Measurements from ENCODE around the gene NR0B2. TPM values are rescaled to one million over a fixed set of nuclear protein-coding genes. Genes with fewer than 3 reads are reported as not detected.
A peak's percentile ranks its signal among the peaks of the same experiment; 100 is the strongest.

NR0B2 gene
- polyA plus RNA-seq, 5 donors, result 3.0 to 5.8 (median 3.7) TPM

DNA sequence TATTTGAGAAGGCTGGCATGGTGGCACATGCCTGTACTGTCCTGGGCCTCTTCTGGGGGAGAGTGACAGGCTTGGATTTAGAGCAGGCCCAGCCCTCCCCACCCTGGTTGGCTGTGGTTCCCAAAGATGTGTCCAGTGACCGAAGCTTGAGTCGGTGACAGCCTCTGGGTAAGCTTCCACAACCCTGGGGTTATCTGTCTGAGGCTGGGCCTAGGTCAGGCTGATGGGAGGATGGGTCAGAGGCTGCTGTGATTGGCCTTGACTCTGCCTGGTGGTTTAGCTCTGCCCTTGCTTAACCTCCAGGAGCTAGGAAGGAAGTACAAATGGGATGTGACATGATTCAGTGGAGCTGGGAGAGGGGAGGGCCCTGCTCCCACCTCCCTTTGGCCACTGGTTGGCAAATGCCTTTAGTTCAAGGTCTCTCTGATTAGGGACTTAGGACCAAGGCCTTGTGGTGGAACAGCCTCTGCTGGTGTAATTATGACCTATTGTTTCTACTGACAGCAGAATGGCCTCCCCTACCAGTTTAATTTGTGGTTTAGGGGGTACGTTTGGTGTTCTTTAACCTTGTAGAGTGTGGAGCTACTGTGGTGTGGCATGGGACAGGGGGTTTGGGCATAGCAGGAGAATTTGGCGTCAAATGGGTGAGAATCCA lies 24.4 kb upstream of the NR0B2 start:
- DNase-seq, result no peak

DNA sequence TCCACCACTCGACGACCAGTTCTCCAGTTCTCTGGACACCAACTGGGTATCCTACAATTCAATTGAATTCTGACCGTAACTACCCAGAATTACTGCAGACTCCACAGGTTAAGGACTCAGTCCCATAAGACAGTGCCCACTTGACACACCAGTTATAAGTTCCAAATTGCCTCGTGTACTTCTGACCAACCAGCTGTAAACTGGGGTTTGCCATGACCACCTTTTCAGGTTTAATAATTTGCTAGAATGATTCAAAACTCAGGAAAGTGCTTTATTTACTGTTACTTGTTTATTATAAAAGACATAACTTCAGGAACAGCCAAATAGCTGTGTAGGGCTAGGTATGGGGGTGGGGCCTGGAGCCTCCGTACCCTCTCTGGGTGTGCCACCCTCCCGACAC lies 23.0 kb upstream of the NR0B2 start:
- DNase-seq, result no peak

DNA sequence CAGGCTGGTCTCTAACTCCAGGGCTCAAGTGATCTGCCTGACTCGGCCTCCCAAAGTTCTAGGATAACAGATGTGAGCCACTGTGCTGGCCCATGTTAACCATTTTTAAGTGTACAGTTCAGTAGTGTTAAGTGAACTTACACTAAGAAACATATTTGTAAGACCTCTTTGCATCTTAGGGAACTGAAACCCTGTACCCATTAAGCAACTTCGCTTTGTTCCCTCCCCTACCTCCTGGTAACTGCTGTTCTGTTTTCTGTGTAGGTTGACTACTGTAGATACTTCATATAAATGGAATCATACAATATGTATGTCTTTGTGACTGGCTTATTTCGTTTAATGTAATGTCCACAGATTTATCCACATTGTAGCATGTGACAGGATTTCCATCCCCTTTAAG lies 18.8 kb upstream of the NR0B2 start:
- DNase-seq, result no peak

DNA sequence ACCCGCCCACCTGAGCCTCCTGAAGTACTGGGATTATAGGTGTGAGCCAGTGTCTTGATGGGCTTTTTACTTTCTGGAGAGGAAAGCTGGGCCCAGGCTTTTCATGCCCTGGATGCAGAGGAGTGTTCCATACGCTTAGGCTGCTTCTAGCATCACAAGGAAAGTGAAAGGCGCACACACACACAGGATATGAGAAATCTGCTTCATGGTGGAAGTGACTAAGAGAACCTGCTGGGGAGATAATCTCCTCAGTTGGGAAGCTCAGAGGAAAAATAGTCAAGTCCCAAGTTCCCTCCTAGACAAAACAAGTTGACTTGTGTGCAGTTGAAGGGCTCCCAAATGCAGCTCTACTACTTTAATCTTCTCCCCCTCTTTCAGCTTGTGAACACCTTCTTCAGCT lies 9.9 kb upstream of the NR0B2 start:
- DNase-seq, result no peak

DNA sequence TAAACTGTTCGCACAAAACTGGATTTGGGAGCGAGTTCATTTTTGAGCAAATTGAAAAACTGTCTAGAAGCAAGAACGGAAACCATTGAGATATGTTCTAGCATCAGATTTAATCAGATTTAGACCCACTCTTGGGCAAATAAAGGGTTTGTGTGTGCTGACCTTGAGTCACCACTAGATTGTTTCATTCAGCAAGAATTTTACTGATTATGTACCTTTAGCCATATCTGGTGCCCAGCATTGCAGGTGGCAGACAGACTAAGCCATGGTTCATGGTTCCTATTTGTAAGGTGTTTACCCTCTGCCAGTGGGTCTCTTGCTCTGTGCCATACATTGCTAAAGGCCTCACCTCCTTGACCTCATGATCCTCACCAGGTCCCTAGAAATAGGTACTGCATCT lies 9.1 kb upstream of the NR0B2 start:
- DNase-seq, result no peak

DNA sequence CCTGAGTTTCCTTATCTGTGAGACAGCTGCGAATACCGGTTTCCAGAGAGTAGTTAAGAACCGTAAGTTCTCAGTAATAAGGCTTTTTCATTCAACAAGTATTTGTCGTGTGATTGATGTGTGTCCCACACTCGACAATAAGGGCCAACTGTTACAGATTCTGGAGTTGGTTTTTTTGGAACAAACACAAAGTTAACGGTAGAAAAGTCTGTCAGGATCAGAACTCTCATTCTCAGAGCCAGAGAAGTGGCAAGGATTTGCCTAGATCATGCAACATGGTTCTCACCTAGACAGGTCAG lies 8.6 kb upstream of the NR0B2 start:
- no peak for DNase-seq

DNA sequence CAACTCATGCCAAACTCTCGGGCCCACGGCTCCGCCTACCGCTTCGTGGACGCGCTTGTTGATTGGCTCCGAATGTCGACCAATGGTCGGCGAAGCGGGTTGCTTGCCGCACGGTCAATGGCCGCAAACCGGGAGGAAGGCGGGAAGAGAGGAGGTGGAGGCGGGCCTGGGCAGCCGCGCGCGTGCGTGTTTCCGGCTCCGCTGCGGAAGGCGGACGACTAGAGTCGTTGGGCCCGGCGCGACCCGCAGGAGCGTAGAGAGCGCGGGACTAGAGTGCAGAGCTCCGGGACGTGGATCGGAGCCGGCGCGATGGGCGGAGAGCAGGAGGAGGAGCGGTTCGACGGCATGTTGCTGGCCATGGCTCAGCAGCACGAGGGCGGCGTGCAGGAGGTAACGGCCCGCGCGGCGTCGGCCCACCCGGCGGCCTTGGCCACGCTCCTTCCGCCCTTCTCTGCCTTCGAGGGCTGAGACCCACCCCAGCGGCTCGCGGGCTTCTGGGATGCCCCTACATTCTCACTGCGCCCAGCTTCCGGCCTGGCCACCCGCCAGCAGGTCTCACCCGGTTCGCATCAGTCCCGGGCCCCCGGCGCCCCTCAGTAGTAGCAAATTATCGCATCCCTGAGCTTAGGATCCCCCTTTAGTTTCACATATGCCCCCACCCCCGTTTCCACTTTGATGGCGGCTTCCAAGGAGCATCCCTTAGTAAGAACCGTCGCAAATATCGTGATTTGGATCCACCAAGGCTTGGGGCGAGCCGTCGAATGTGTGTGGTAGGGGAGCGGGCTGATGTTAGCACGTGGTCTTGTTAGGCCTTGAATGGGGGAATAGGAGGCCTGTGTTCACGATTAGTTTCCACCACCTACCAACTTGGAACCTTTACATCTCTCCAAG lies 8.0 kb upstream of the NR0B2 start, which contains the start of gene NUDC:
TSS of gene NUDC (plus strand) at position 204 of the 891 bp plus-strand sequence. CDS start at position 310, 106 bp downstream.
- peak; percentile 95 to 96 for DNase-seq

DNA sequence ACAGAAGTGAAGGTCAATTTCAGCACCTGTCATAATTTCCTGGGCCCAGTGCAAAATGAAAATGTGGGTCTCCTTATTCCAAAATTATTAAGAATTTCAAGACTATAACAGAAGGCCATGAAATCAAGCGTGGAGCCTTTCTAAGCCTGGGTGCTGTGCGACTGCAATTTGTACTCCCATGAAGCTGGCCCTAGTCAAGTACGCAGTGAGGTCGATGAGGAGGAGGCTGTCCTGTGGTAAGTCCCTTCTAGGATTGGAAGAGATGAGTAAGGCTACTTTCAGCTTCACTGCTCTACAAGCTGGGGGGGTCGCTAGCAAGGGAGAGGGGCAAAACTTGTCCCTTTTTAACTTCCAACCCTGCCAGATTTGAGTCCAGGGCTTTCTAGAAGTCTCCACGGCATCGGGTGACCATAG lies 7.4 kb upstream of the NR0B2 start:
- no peak for DNase-seq

DNA sequence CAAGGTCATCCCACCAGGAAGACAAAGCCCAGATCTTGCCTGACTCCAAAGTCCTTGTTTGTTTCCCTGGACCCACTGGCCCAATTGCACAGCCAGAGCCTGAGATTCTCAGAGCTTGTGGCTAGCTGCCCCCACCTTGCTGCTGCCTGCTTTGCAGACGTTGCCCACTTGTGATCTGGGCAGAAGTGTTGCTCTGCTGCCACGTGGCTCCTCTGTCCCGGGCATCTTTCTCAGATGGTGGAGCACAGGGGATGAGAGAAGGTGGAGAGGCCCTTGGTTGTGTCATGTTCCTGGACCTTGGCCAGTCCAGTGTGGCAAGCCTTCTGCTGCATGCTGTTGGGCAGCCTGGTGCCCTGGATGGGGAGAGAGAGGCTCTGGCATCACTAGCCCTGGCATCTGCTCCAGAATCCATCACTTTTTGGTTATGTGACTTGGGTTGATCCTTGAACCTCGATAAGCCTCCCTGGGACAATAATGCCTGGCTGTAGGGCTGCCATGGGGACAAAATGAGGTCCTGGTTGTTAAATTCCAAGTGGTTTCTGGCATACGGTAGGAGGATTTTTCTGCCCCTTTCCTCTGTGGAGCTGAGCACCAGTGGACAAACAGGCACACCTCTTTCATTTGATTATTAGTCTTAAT lies 1.5 kb upstream of the NR0B2 start:
- DNase-seq, result no peak

DNA sequence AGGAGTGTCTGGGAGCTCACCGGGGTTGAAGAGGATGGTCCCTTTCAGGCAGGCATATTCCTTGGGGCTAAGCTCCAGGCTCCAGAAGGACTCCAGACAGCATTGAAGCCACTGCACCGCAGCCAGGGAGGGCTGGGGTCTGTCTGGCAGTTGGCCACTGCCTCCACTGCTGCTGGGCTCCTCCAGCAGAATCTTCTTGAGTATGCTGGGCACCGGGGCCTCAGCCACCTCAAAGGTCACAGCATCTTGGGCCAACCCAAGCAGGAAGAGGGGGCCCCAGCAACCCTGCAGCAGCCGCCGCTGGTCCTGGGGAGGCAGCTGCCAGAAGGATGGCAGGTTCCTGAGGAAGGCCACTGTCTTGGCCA lies 404 bp downstream of the NR0B2 start:
- DNase-seq, result no peak

DNA sequence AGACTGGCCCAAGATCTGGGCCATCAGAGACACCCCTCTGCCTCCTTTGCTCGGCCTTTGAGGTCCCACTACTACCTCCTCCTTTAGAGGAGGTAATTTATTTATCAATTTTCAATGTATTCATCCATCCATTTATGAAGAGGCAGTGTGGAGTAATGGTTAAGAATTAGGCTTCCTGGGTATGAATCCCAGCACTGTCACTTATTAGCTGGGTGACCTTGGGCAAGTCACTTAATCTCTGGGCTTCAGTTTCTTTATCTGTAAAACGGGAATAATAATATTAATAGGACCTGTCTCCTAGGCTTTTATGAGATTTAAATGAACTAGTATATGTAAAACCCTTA lies 1.7 kb downstream of the NR0B2 start:
- no peak for DNase-seq

DNA sequence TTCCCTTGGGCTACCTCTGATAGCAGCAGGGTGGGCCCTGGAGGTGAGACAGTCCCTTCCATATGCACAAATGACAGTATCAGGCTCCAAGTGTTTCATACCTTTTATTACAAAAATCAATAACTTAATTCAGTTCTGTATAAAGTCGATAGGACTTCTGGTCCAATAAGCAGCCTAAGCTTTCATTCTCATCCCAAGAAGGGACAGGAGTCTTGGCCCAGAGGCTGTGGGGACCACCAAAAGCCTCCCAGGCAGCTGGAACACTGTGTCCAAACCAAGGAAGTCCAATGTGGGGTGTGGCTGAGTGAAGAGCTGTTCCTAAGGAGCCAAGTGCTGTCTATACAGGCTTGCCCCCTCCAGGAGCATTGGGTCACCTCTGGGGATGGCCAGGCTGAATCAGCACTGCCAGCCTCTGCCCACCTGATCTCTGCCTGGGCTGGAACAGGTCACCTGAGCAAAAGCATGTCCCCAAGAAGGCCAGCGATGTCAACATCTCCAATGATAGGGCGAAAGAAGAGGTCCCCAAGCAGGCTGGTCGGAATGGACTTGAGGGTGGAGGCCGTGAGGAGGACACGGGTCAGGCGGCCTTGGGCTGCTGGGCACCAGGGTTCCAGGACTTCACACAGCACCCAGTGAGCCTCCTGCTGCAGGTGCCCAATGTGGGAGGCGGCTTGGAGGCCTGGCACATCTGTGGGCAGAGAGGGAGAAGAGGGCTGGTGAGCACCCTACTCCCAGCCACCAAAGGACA lies 2.2 kb downstream of the NR0B2 start:
- DNase-seq, result no peak

DNA sequence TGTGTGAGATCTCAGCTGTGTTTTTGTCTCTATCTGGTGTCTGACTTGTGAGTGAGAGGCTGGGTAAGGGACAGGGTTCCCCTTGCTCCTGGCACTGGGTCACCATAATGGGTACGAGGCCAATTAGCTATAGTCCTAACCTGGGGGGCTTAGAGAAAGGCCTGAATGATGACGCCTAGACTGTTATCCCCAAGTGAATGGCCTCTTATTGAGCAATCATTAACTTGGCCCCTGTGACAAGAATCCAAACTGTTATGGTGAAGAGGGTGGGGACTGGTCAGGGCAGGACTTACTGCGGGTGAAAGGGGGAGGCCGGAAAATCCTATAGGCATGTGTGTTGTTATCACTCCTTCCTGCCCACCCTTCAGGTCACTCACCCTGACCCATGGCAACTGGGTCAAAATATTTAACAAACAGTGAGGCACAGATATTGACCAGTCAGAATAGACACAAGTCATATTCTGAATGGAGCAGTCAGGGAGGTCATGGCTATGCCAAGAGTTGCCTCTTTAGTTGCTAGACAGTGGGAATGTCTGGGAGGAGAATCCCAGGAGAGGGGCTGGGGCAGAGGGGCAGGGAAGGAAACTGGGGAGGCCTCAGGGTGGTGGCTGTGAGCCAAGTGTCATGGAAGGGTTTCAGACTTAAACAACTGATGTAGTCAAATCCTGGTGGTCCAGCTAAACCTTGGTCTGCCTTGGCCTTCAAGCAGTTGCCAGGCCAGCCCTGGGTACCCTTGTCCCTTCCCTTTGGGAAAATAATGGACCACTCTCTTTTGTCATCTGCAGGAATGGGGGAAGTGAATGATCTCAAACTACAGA lies 3.2 kb downstream of the NR0B2 start:
- DNase-seq, result no peak

DNA sequence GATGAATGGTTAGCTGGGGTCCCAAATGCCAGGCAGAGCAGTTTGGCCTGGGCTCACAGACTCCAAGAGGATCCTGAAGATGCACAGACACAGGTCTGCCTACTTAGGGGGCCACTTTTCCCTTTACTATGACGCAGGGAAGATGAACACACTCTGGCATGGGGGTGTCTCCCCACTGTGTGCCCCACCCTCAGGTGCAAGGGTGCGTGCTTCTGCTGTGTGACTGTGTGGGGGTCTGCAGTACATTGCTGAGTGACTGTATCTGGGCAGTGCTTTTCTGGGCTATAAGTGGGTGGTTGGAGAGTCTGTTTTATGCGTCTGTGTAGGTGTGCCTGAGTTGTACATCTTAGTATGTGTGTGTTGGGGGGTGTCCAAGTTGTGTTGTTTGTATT lies 3.8 kb downstream of the NR0B2 start:
- no peak for DNase-seq

DNA sequence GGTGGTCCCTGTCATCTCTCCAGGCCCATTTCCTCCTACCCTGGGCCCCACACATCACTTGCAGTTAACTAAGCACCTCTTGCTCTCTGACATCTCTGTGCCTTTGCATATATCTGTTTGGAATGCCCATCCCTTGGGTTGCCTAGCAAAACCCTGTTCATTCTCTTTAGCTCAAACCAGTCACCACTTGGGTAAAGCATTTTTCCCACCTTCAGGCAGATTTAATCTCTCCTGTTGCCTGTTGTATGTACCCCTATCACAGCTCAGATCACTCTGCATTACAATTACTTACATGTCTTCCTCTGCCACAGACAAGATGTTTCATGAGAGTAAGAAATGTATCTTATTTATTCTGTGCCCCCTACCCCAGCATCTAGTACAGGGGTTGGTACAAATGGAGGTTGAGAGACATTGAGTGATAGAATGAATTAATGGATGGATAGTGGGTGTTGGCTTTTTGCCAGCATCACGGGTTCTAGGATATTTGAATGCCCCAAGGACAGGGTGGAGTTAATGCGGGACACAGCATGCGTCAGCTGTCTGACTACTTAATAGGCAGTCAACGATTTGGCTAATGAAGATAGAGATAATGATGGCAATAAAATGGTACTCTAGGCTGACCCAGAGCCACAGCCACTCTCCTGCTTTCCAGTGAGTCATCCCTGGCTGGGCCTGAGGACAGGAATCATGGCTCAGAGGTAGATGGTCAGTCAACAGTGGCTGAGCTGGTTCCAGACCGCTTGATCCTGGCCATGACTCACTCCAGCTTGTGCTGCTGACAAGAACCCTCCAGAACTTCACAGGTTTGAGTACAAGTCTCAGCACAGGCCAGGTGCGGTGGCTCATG lies 6.5 kb downstream of the NR0B2 start:
- DNase-seq, result no peak

DNA sequence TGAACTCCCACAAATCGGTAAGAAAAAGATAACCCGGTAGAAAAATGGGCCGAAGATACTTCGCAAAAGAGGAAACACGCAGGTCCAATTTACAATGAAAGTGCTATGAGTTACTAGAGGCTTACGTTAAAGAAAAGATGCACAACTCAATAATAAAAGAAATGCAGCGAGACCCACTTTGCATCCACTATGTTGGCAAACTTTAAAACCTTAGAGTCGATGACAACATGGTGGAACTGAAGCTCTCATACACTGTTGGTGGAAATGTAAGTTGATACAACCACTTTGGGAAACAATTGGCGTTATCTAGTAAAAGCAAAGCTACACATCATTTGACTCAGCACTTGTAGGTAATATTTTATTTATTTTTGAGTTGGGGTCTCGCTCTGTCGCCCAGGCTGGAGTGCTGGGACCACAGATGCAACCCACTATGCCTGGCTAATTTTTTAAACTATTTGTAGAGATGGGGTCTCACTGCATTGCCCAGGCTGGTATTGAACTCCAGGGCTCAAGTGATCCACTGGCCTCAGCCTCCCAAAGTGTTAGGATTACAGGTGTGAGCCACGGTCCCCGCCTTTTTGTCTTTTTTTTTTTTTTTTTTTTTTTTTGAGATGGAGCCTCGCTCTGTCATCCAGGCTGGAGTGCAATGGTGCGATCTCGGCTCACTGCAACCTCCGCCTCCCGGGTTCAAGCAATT lies 12.8 kb downstream of the NR0B2 start:
- DNase-seq, result no peak

DNA sequence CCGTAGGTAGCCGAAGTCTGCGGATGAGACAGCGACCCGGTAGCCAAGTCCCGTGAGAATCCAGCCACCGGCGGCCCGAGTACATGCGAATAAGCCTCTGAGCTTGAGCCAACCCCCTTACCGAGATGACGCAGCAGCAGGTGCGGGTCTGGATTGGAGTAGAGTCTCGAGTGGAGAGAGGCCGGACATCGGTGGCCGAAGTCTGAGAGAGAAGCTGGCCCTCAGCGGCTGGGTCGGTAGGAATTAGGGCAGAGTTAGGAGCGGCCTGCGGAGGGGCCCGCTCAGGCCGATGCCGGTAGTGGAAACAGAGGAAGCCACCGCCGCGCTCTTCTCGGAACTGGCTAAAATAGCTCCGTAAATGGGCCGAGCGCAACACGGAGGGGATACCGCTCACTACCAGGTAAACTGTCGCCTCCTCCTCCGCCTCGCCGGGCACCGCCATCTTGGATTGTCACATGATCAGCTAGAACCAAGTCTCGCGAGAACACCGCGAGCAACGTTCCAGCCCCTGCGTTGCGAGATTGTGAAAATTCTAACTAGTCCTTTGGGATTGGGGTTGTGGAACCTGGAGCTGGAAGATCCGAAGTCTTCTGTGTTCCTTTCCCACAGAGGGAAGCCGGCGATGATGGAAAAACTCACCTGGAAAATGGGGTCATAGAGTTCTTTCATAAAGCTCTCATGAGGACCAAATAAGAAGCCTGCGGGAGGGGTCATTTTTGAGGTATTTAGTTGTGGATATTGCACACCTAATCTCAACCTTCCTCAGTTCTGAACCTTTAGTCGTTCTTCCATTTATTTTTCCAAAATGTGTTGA lies 13.6 kb downstream of the NR0B2 start, which contains the start of gene GPATCH3:
TSS of gene GPATCH3 (minus strand) at position 467 of the 814 bp plus-strand sequence. CDS start at position 442, 25 bp downstream.
- peak; percentile 88 to 91 for DNase-seq

DNA sequence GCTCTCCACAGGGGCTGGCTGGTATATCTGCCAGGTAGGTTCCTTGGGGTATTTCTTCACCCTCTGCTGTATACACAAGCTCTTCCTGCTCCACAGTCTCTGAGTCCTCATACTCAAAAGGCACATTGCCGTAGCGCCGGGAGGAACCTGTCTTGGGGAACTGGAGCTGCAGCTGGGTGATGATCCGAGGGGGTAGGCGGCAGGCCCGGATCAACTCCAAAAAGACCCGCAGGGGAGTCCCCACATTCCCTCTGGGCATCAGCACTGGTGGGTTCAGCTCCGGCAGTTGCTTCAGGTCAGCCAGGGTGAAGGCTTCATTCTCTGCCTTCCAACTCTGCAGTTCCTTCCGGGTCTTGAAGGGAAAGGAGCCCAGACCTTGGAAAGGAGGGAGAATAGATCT lies 16.4 kb downstream of the NR0B2 start:
- no peak for DNase-seq

DNA sequence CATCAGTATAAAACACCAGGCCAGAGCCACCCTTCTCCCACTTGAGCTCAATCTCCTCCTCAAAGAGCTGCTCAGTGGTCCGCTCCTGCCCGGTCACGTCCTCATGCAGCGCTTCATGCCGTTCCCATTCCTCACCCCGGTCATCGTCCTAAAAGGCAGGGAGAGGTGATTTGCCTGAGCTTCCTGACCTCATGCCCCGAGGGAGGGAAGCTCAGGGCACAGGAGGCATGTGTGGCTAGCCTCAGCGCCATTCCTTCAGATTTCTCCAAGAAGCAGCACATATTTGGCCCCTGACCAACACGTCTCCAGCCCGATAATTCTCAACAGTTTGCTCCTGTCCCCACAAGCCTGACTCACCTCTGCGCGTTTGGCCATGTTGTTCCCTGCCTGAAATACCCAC lies 19.5 kb downstream of the NR0B2 start:
- DNase-seq, result no peak

Measured in right lung (tissue), 5 donors.